Adrenal gland (tissue), 12 donors: ENCODE results near the gene ZSWIM1. TPM values are rescaled to one million over a fixed set of nuclear protein-coding genes. Genes with fewer than 3 reads are reported as not detected.

Experiments
- DNase-seq, 7 donors: peaks; one replicate each; pipeline ENCODE4 v3.0.0-alpha.2; 2019 to 2020
- H3K27ac ChIP-seq, 5 donors: fragments of 200-600 bp; sonication (generic) in 4 of 5; 1 replicate in 3 of 5; 2 replicates in 2 of 5; pipeline versions ENCODE4 v1.5.1 to v1.8.0; 2016 to 2020; ENCODE audit warnings: mild to moderate bottlenecking in 1 of 5
- H3K27me3 ChIP-seq: fragments of 200-600 bp; 2 replicates; pipeline ENCODE4 v1.8.0; 2021
- H3K36me3 ChIP-seq, 2 donors: fragments of 200-600 bp; replicated peaks in 1 of 2; 1 replicate in 1 of 2; 2 replicates in 1 of 2; pipeline versions ENCODE4 v1.5.1 to v1.8.0; 2018 to 2022
- H3K4me1 ChIP-seq, 2 donors: fragments of 200-600 bp; replicated peaks in 1 of 2; 1 replicate in 1 of 2; 2 replicates in 1 of 2; pipeline versions ENCODE4 v1.5.1 to v1.8.0; 2018 to 2021
- H3K4me3 ChIP-seq, 4 donors: fragments of 200-600 bp; sonication (generic) in 3 of 4; one replicate each; pipeline ENCODE4 v1.5.1; 2016 to 2018
- H3K9me3 ChIP-seq, 3 donors: fragments of 200-600 bp; sonication (generic) in 1 of 3; replicated peaks in 1 of 3; 1 replicate in 2 of 3; 2 replicates in 1 of 3; pipeline versions ENCODE4 v1.5.1 to v1.8.0; 2016 to 2021
- CTCF ChIP-seq, 6 experiments: fragments of 450-650 bp in 4 of 6; fragments of 200-600 bp in 2 of 6; sonication (generic) in 1 of 6; IDR thresholded peaks; 1 replicate in 5 of 6; 2 replicates in 1 of 6; pipeline versions ENCODE4 v1.5.1 to v1.8.0; 2016 to 2021; ENCODE audit warnings: antibody characterized with exemption in 6 of 6, mild to moderate bottlenecking in 2 of 6, moderate library complexity in 1 of 6
- POLR2A ChIP-seq, 2 donors: fragments of 450-650 bp; IDR thresholded peaks; one replicate each; pipeline ENCODE4 v1.6.1; 2017; ENCODE audit warnings: antibody characterized with exemption in 2 of 2, mild to moderate bottlenecking in 2 of 2, moderate library complexity in 1 of 2
- WGBS, 4 donors: extraction: QIAGEN DNeasy Blood & Tissue Kit in 2 of 4; methylation state at CpG; one replicate each; pipeline versions ENCODE4 v1.1.5 to v1.1.7; 2013 to 2017; 5-methylcytosine and 5-hydroxymethylcytosine counted together
- intact Hi-C, 2 donors: fragments of 100-400 bp; cut with DNase I; formaldehyde crosslinking; loops; one replicate each; pipeline versions ENCODE4 v1.14.1 to v1.15.0; 2022 to 2023
- polyA plus RNA-seq, 3 donors: library from polyadenylated mRNA; stranded (reverse); fragments of 200-250 nt in 2 of 3; fragments of 350-450 nt in 1 of 3; fragmentation: Illumina TruSeq in 1 of 3; extraction: RNeasy Lipid Tissue Mini Kit (QIAGEN cat#74804) in 1 of 3; gene quantifications; one replicate each; pipeline ENCODE4 v1.2.3, GENCODE V29; 2013 to 2014
- total RNA-seq, 9 donors: library from RNA; depleted of rRNA in 4 of 9; stranded (reverse); fragments of >200 nt in 4 of 9; fragments of 120-200 nt in 1 of 9; fragmentation: NEBNext Ultra II Directional in 1 of 9; extraction: Animal tissue kit (Norgen Biotek cat#: 25700) in 1 of 9; gene quantifications; one replicate each; pipeline versions ENCODE4 v1.1.0 to v1.2.4, GENCODE V29; 2013 to 2023
- donor health status: healthy with polysubstance abuse.
- donor health status: Bipolar disorder and iron deficiency.
- donor health status: DM: yes; HTN: yes; CAD: no.
- donor health status: DM: no; HTN: no; CAD: no.
- donor health status: DM: no; HTN: no; CAD: no.
- donor health status: DM: yes; HTN: yes; CAD: no.

The ZSWIM1 gene
- total and polyA plus RNA-seq, 12 donors, result 4.2 to 22.1 (median 18.3) TPM

DNA sequence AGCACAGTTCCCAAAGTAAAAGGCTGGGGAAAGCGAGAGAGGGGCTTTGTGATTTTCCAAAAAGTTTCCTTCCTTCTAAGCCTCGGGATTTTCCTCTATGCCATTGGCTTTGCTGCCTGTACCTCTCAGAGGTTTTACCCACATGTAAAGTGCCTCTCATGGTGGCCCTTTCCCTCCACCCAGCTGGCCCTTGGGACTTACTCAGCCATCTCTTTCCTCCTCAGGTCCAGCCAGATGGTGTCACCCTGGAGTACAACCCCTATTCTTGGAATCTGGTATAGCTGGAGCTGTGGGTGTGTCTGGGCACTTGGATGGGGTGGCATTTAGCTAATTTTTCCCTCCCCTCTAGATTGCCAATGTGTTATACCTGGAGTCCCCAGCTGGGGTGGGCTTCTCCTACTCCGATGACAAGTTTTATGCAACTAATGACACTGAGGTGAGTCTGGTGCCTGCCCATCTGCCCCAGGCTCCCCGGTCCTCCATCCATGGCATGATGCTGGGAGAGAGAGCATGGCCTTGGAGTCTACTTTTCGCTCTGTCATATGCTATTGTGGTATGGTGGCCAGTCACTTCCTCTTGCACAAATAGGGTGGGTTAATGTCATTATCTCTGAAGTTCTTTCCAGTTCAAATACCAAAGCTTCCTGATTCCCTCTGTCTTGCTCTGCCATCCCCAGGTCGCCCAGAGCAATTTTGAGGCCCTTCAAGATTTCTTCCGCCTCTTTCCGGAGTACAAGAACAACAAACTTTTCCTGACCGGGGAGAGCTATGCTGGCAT is 11.2 kb downstream of the ZSWIM1 start:
- WGBS, 4 donors, result 52 to 63% (median 55%) methylated on average over 7 to 9 of the region's 9 CpGs
- peaks cover 0 to 55% of the 10 kb centered on the region in 2 donors for H3K36me3 ChIP-seq
- intact Hi-C loops, result no loop called here

GRCh38 chr20:45892828-45893500 is 11.9 kb downstream of the ZSWIM1 start:
- H3K9me3 ChIP-seq, result no peaks in the 10 kb centered on the region
- H3K27ac ChIP-seq, result peak overlapping the region in 3 of 5 donors; percentile 91 to 96 (median 95)
- peaks cover 25 to 54% of the 10 kb centered on the region in 2 donors for H3K4me1 ChIP-seq
- peaks cover 0 to 55% of the 10 kb centered on the region in 2 donors for H3K36me3 ChIP-seq
- TF ChIP-seq CTCF (IDR thresholded peaks at IDR 0.05) (no peak), POLR2A (IDR thresholded peaks at IDR 0.05) (peak in 1 of 2 donors; percentile 20)
- peak in 2 of 7 donors; percentile 53 to 59 for DNase-seq
- intact Hi-C loops, result no loop called here
- 26 to 65% (median 37%) methylated on average over 2 to 4 of the region's 4 CpGs for WGBS, 4 donors
- H3K27me3 ChIP-seq, result no peaks in the 10 kb centered on the region
- H3K4me3 ChIP-seq, result peak overlapping the region in 2 of 4 donors; percentile 64 to 71

More for the DNA sequence above, 11.2 kb downstream of the ZSWIM1 start:
- Histone ChIP-seq H3K4me1 (peaks cover 25 to 54% of the 10 kb centered on the region in 2 donors), H3K9me3 (no peaks in the 10 kb centered on the region), H3K4me3 (peak overlapping the region; percentile 4 to 71 (median 62)), H3K27me3 (no peaks in the 10 kb centered on the region), H3K27ac (peak overlapping the region; percentile 67 to 96 (median 91))
- peak in 6 of 7 donors; percentile 67 to 75 (median 70) for DNase-seq
- peak in 1 of 2 donors; percentile 18 for TF ChIP-seq POLR2A (IDR thresholded peaks at IDR 0.05)
- peak in 1 of 6 experiments; percentile 24 for TF ChIP-seq CTCF (IDR thresholded peaks at IDR 0.05)

- Histone ChIP-seq H3K9me3 (no peaks in the 10 kb centered on the region), H3K27ac (peak overlapping the region in 1 of 5 donors; percentile 95), H3K36me3 (peaks cover 0 to 63% of the 10 kb centered on the region in 2 donors), H3K4me1 (peaks cover 25 to 51% of the 10 kb centered on the region in 2 donors), H3K27me3 (no peaks in the 10 kb centered on the region), H3K4me3 (no peak overlapping the region)
- intact Hi-C loops, result no loop called here
- TF ChIP-seq POLR2A (IDR thresholded peaks at IDR 0.05), result no peak
- no peak for TF ChIP-seq CTCF (IDR thresholded peaks at IDR 0.05)
- WGBS, 4 donors, result 81 to 89% (median 86%) methylated on average over 4 of the region's 4 CpGs
- no peak for DNase-seq
Observed at GRCh38 chr20:45893831-45894230, 12.8 kb downstream of the ZSWIM1 start.

- TF ChIP-seq POLR2A (IDR thresholded peaks at IDR 0.05) (no peak), CTCF (IDR thresholded peaks at IDR 0.05) (no peak)
- H3K27me3 ChIP-seq, result no peaks in the 10 kb centered on the region
- WGBS, 4 donors, result 68 to 82% (median 77%) methylated on average over 6 to 12 of the region's 12 CpGs
- H3K36me3 ChIP-seq, result peaks cover 0 to 73% of the 10 kb centered on the region in 2 donors
- H3K4me3 ChIP-seq, result no peak overlapping the region
- no peak for DNase-seq
- intact Hi-C loops, result loop anchor here (5.0 kb wide), 2 partner anchors 48 to 58 kb away; no protein-coding TSS in a partner anchor
- H3K9me3 ChIP-seq, result no peaks in the 10 kb centered on the region
- H3K4me1 ChIP-seq, result peaks cover 25 to 41% of the 10 kb centered on the region in 2 donors
- H3K27ac ChIP-seq, result peak overlapping the region in 2 of 5 donors; percentile 5 to 32
Observed at GRCh38 chr20:45894797-45895196, 13.8 kb downstream of the ZSWIM1 start.
